ENCODE data around the gene ELOVL5. TPM values are rescaled to one million over a fixed set of nuclear protein-coding genes. Genes with fewer than 3 reads are reported as not detected.

ELOVL5 gene
- total RNA-seq, 4 donors from 2014 or later: 39.7 to 84.2 (median 57.4) TPM

DNA sequence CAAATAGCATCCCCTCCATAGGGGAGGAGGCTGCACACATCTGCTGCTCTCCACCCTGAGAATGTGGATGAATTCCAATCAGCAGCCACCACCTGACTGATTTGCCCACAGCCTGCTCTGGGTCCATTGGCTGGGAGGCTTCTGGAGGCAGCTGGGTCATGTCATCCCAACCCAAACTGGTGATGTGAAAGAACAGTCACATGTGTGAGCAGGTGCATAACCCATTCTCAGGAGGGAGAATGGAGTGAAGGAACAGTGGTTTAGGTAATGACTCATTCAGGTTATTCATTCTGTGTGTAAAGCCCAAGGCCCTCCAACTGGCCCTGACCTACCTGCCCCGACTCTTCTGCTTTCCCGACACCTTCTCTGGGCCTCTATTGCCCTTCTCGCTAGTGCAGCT is 109.2 kb downstream of the ELOVL5 start:
- WGBS: 97% methylated on average over 3 of the region's 3 CpGs
- TF ChIP-seq CTCF (IDR thresholded peaks at IDR 0.05) (no peak), EP300 (IDR thresholded peaks at IDR 0.05) (no peak), POLR2AphosphoS5 (IDR thresholded peaks at IDR 0.05) (no peak), POLR2A (IDR thresholded peaks at IDR 0.05) (no peak)
- H3K4me1 ChIP-seq: no peaks in the 10 kb centered on the region
- no peak overlapping the region for H3K27ac ChIP-seq
- no peaks in the 10 kb centered on the region for H3K36me3 ChIP-seq
- DNase-seq (ENCODE audit: low spot score in 2 of 2): no peak
- no peaks in the 10 kb centered on the region for H3K27me3 ChIP-seq
- H3K9me3 ChIP-seq: no peaks in the 10 kb centered on the region
- no peak overlapping the region for H3K4me3 ChIP-seq

DNA sequence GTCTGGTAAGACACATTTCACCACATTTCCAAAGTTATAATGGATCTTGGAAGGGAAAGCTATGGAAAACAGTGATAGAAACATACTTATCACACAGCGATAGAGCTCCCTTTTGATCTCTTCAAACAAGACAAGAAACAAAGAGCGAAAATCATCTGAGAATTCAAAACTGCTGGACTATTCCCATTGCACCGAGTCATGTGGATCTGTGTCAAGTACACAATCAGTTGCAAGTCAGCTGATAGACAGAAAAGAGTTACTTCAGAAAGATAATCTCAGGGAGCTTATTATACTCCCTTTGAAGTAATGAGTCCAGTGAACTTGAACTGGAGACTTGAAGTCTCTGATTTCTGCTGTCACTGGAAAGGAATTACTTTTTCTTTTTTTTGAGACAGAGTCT is 110.4 kb downstream of the ELOVL5 start:
- Histone ChIP-seq H3K27ac (no peak overlapping the region), H3K27me3 (no peaks in the 10 kb centered on the region), H3K9me3 (no peaks in the 10 kb centered on the region), H3K4me3 (no peak overlapping the region), H3K36me3 (no peaks in the 10 kb centered on the region), H3K4me1 (no peaks in the 10 kb centered on the region)
- 93% methylated on average over 3 of the region's 3 CpGs for WGBS
- DNase-seq (ENCODE audit: low spot score in 2 of 2): no peak
- TF ChIP-seq EP300 (IDR thresholded peaks at IDR 0.05): no peak
- TF ChIP-seq CTCF (IDR thresholded peaks at IDR 0.05): no peak

DNA sequence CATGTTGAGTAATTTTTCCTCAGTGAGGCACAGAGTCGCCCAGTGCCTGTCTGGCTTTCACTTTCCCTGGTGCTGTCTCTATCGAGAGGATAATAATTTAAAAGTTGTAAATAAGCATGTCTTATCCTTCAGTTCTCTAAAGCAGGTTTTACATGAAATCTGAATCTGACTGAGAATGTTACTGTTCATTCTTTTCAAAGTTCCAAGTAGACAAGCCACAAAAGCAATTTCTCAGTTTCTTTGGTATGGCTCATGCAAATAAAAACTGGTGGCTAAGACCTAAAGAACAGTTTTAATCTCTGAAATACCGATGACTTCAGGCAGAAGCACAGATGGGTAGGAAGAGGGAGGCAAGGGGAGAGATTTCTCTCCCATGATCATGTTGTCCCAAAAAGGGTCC is 112.5 kb downstream of the ELOVL5 start:
- H3K4me3 ChIP-seq: no peak overlapping the region
- H3K27me3 ChIP-seq: no peaks in the 10 kb centered on the region
- no peak for TF ChIP-seq EP300 (IDR thresholded peaks at IDR 0.05)
- no peak for TF ChIP-seq CTCF (IDR thresholded peaks at IDR 0.05)
- no peak for TF ChIP-seq POLR2AphosphoS5 (IDR thresholded peaks at IDR 0.05)
- TF ChIP-seq POLR2A (IDR thresholded peaks at IDR 0.05): no peak
- H3K9me3 ChIP-seq: no peaks in the 10 kb centered on the region
- no peak overlapping the region for H3K27ac ChIP-seq
- no peaks in the 10 kb centered on the region for H3K36me3 ChIP-seq
- H3K4me1 ChIP-seq: no peaks in the 10 kb centered on the region
- no peak for DNase-seq (ENCODE audit: low spot score in 2 of 2)
- WGBS: 63% methylated on average over 3 of the region's 3 CpGs

- TF ChIP-seq POLR2AphosphoS5 (IDR thresholded peaks at IDR 0.05) (no peak), POLR2A (IDR thresholded peaks at IDR 0.05) (no peak), CTCF (IDR thresholded peaks at IDR 0.05) (no peak)
- no peak overlapping the region for H3K27ac ChIP-seq
- H3K27me3 ChIP-seq: no peaks in the 10 kb centered on the region
- DNase-seq (ENCODE audit: low spot score in 2 of 2): no peak
- H3K4me3 ChIP-seq: no peak overlapping the region
- WGBS: 93% methylated on average over 5 of the region's 5 CpGs
- H3K36me3 ChIP-seq: no peaks in the 10 kb centered on the region
- no peaks in the 10 kb centered on the region for H3K9me3 ChIP-seq
- H3K4me1 ChIP-seq: no peaks in the 10 kb centered on the region
Observed at GRCh38 chr6:53235508-53235907, 113.2 kb downstream of the ELOVL5 start.

DNA sequence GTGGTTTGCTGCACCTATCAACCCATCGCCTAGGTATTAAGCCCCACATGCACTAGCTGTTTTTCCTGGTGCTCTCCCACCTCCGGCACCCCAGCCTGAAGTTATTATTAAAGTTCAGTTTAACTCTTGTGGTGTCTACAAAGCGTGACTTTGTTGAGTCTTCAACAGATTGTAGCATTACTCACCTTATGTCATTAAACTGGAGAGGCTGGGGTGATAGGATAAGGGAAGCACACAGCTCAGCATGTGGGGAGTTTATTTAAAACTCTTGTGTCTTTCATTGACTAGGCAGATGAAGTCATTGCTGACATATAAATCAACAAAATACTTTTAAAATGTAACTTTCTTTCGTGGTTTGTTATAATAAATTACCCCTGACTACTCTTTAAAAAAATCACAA is 115.4 kb downstream of the ELOVL5 start:
- H3K9me3 ChIP-seq: no peaks in the 10 kb centered on the region
- H3K4me1 ChIP-seq: no peaks in the 10 kb centered on the region
- H3K4me3 ChIP-seq: no peak overlapping the region
- WGBS: 85% methylated on average over 4 of the region's 4 CpGs
- H3K27ac ChIP-seq: no peak overlapping the region
- no peaks in the 10 kb centered on the region for H3K36me3 ChIP-seq
- TF ChIP-seq POLR2A (IDR thresholded peaks at IDR 0.05): no peak
- no peak for TF ChIP-seq EP300 (IDR thresholded peaks at IDR 0.05)
- no peak for DNase-seq (ENCODE audit: low spot score in 2 of 2)
- H3K27me3 ChIP-seq: no peaks in the 10 kb centered on the region

- DNase-seq (ENCODE audit: low spot score in 2 of 2): no peak
- H3K4me1 ChIP-seq: no peaks in the 10 kb centered on the region
- H3K36me3 ChIP-seq: no peaks in the 10 kb centered on the region
- 84% methylated on average over 10 of the region's 10 CpGs for WGBS
- TF ChIP-seq CTCF (IDR thresholded peaks at IDR 0.05): no peak
- no peak for TF ChIP-seq EP300 (IDR thresholded peaks at IDR 0.05)
- no peak for TF ChIP-seq POLR2A (IDR thresholded peaks at IDR 0.05)
- no peak for TF ChIP-seq POLR2AphosphoS5 (IDR thresholded peaks at IDR 0.05)
- H3K27me3 ChIP-seq: no peaks in the 10 kb centered on the region
- no peak overlapping the region for H3K4me3 ChIP-seq
- H3K27ac ChIP-seq: no peak overlapping the region
- no peaks in the 10 kb centered on the region for H3K9me3 ChIP-seq
Observed at GRCh38 chr6:53230775-53231467, 117.8 kb downstream of the ELOVL5 start.
